ENCODE results near the gene TACC2. TPM values are rescaled to one million over a fixed set of nuclear protein-coding genes. Genes with fewer than 3 reads are reported as not detected.
A peak's percentile ranks its signal among the peaks of the same experiment; 100 is the strongest.

TACC2 gene
- total and polyA plus RNA-seq, 2 experiments from 2014 or later: 75.7 to 98.0 TPM

GRCh38 chr10:122253605-122254004 is 264.6 kb downstream of the TACC2 start:
- no peak for DNase-seq (ENCODE audit: low read depth in 1 of 2, low spot score in 1 of 2)
- H3K36me3 ChIP-seq: peaks cover 9% of the 10 kb centered on the region

GRCh38 chr10:122254831-122255230 is 265.9 kb downstream of the TACC2 start:
- Histone ChIP-seq H3K4me1 (ENCODE audit: low read depth) (peaks cover 19% of the 10 kb centered on the region), H3K27me3 (no peaks in the 10 kb centered on the region), H3K27ac (peak overlapping the region; percentile 52), H3K4me3 (no peak overlapping the region), H3K36me3 (peaks cover 7% of the 10 kb centered on the region), H3K9me3 (ENCODE audit: low read depth) (no peaks in the 10 kb centered on the region)
- no peak for DNase-seq (ENCODE audit: low read depth in 1 of 2, low spot score in 1 of 2)
- no peak for TF ChIP-seq CTCF (IDR thresholded peaks at IDR 0.05; ENCODE audit: low read depth, low read length)

More at GRCh38 chr10:122253605-122254004, 264.6 kb downstream of the TACC2 start:
- Histone ChIP-seq H3K4me1 (ENCODE audit: low read depth) (peaks cover 13% of the 10 kb centered on the region), H3K4me3 (no peak overlapping the region), H3K27me3 (no peaks in the 10 kb centered on the region), H3K27ac (peak overlapping the region; percentile 83), H3K9me3 (ENCODE audit: low read depth) (no peaks in the 10 kb centered on the region)
- TF ChIP-seq CTCF (IDR thresholded peaks at IDR 0.05; ENCODE audit: low read depth, low read length): no peak

GRCh38 chr10:122255509-122256301 is 266.7 kb downstream of the TACC2 start:
- H3K27me3 ChIP-seq: no peaks in the 10 kb centered on the region
- no peak overlapping the region for H3K4me3 ChIP-seq
- no peak for TF ChIP-seq CTCF (IDR thresholded peaks at IDR 0.05; ENCODE audit: low read depth, low read length)
- H3K9me3 ChIP-seq (ENCODE audit: low read depth): no peaks in the 10 kb centered on the region
- H3K27ac ChIP-seq: peak overlapping the region; percentile 52
- H3K36me3 ChIP-seq: peaks cover 5% of the 10 kb centered on the region
- peaks cover 19% of the 10 kb centered on the region for H3K4me1 ChIP-seq (ENCODE audit: low read depth)
- DNase-seq (ENCODE audit: low read depth in 1 of 2, low spot score in 1 of 2): no peak

GRCh38 chr10:122257041-122257440 is 268.1 kb downstream of the TACC2 start:
- no peak overlapping the region for H3K4me3 ChIP-seq
- no peaks in the 10 kb centered on the region for H3K9me3 ChIP-seq (ENCODE audit: low read depth)
- no peak for TF ChIP-seq CTCF (IDR thresholded peaks at IDR 0.05; ENCODE audit: low read depth, low read length)
- peaks cover 3% of the 10 kb centered on the region for H3K36me3 ChIP-seq
- peak overlapping the region; percentile 79 for H3K27ac ChIP-seq
- no peaks in the 10 kb centered on the region for H3K27me3 ChIP-seq
- no peak for DNase-seq (ENCODE audit: low read depth in 1 of 2, low spot score in 1 of 2)
- H3K4me1 ChIP-seq (ENCODE audit: low read depth): peaks cover 19% of the 10 kb centered on the region

- DNase-seq (ENCODE audit: low read depth in 1 of 2, low spot score in 1 of 2): peak; percentile 27 to 34
- TF ChIP-seq CTCF (IDR thresholded peaks at IDR 0.05; ENCODE audit: low read depth, low read length): no peak
- Histone ChIP-seq H3K27ac (peak overlapping the region; percentile 79), H3K9me3 (ENCODE audit: low read depth) (no peaks in the 10 kb centered on the region), H3K27me3 (no peaks in the 10 kb centered on the region), H3K36me3 (peaks cover 3% of the 10 kb centered on the region), H3K4me1 (ENCODE audit: low read depth) (peaks cover 14% of the 10 kb centered on the region), H3K4me3 (no peak overlapping the region)
Measured at GRCh38 chr10:122258136-122259074, 269.4 kb downstream of the TACC2 start.

Data from cardiac muscle cell (in vitro differentiated cells and primary cell).